Muscle layer of colon (tissue), 2 donors: Measurements from ENCODE around the gene PHRF1.

ENCODE experiments used
- H3K27ac ChIP-seq: one replicate; pipeline ENCODE4 v1.7.0; 2013; ENCODE audit warnings: low read depth, mild to moderate bottlenecking, low read length, moderate library complexity
- H3K27me3 ChIP-seq, 2 donors: one replicate each; pipeline ENCODE4 v1.7.0; 2013; ENCODE audit warnings: low read length in 2 of 2, mild to moderate bottlenecking in 2 of 2; ENCODE audit not compliant: insufficient read depth in 2 of 2, control insufficient read depth in 1 of 2
- H3K36me3 ChIP-seq: one replicate; pipeline ENCODE4 v1.7.0; 2013; ENCODE audit warnings: mild to moderate bottlenecking, low read length; ENCODE audit not compliant: insufficient read depth
- H3K4me1 ChIP-seq: one replicate; pipeline ENCODE4 v1.7.0; 2013; ENCODE audit warnings: mild to moderate bottlenecking, low read length; ENCODE audit not compliant: insufficient read depth
- H3K4me3 ChIP-seq, 2 donors: one replicate each; pipeline ENCODE4 v1.7.0; 2013; ENCODE audit warnings: low read length in 2 of 2, low read depth in 1 of 2, mild to moderate bottlenecking in 1 of 2, moderate library complexity in 1 of 2
- H3K9ac ChIP-seq: one replicate; pipeline ENCODE4 v1.7.0; 2013; ENCODE audit warnings: low read length
- H3K9me3 ChIP-seq: one replicate; pipeline ENCODE4 v1.7.0; 2013; ENCODE audit warnings: mild to moderate bottlenecking, low read length
- donor health status: abdominal sarcoma.
- donor health status: Adenocarcinoma of cecum.

The PHRF1 gene

GRCh38 chr11:562046-562645 lies 14.1 kb upstream of the PHRF1 start:
- peaks cover 3 to 24% of the 10 kb centered on the region in 2 donors for H3K27me3 ChIP-seq
- H3K9me3 ChIP-seq = no peaks in the 10 kb centered on the region
- H3K4me1 ChIP-seq = peaks cover 4% of the 10 kb centered on the region
- no peak overlapping the region for H3K27ac ChIP-seq
- H3K4me3 ChIP-seq = no peak overlapping the region
- no peak overlapping the region for H3K9ac ChIP-seq
- H3K36me3 ChIP-seq = no peaks in the 10 kb centered on the region

GRCh38 chr11:563066-563811 lies 13.0 kb upstream of the PHRF1 start:
- Histone ChIP-seq H3K9me3 (no peaks in the 10 kb centered on the region), H3K27ac (no peak overlapping the region), H3K4me3 (no peak overlapping the region), H3K27me3 (peaks cover 0 to 13% of the 10 kb centered on the region in 2 donors), H3K4me1 (peaks cover 4% of the 10 kb centered on the region), H3K36me3 (no peaks in the 10 kb centered on the region), H3K9ac (no peak overlapping the region)

- Histone ChIP-seq H3K27ac (no peak overlapping the region), H3K4me3 (no peak overlapping the region), H3K9ac (no peak overlapping the region), H3K9me3 (no peaks in the 10 kb centered on the region), H3K4me1 (peaks cover 6% of the 10 kb centered on the region), H3K36me3 (no peaks in the 10 kb centered on the region), H3K27me3 (peaks cover 0 to 11% of the 10 kb centered on the region in 2 donors)
These were observed 12.3 kb upstream of the PHRF1 start for GRCh38 chr11:563812-564578.

GRCh38 chr11:565921-566509 lies 10.3 kb upstream of the PHRF1 start:
- Histone ChIP-seq H3K27ac (no peak overlapping the region), H3K36me3 (no peaks in the 10 kb centered on the region), H3K9ac (no peak overlapping the region), H3K9me3 (no peaks in the 10 kb centered on the region), H3K4me3 (no peak overlapping the region), H3K4me1 (peaks cover 7% of the 10 kb centered on the region), H3K27me3 (peaks cover 0 to 4% of the 10 kb centered on the region in 2 donors)

GRCh38 chr11:567011-567628 lies 9.2 kb upstream of the PHRF1 start:
- Histone ChIP-seq H3K36me3 (no peaks in the 10 kb centered on the region), H3K27me3 (no peaks in the 10 kb centered on the region), H3K27ac (no peak overlapping the region), H3K4me3 (no peak overlapping the region), H3K9ac (no peak overlapping the region), H3K4me1 (peaks cover 7% of the 10 kb centered on the region), H3K9me3 (no peaks in the 10 kb centered on the region)

GRCh38 chr11:567629-568292 lies 8.5 kb upstream of the PHRF1 start:
- Histone ChIP-seq H3K36me3 (no peaks in the 10 kb centered on the region), H3K27me3 (no peaks in the 10 kb centered on the region), H3K4me1 (peaks cover 7% of the 10 kb centered on the region), H3K9ac (no peak overlapping the region), H3K27ac (no peak overlapping the region), H3K9me3 (no peaks in the 10 kb centered on the region), H3K4me3 (peak overlapping the region in 1 of 2 donors; percentile 59)

- Histone ChIP-seq H3K4me3 (peak overlapping the region; percentile 59), H3K27ac (no peak overlapping the region), H3K36me3 (no peaks in the 10 kb centered on the region), H3K9me3 (no peaks in the 10 kb centered on the region), H3K4me1 (peaks cover 7% of the 10 kb centered on the region), H3K9ac (peak overlapping the region; percentile 41), H3K27me3 (peaks cover 0 to 4% of the 10 kb centered on the region in 2 donors)
These were observed 7.7 kb upstream of the PHRF1 start for GRCh38 chr11:568306-569157.

- Histone ChIP-seq H3K27me3 (peaks cover 0 to 4% of the 10 kb centered on the region in 2 donors), H3K36me3 (no peaks in the 10 kb centered on the region), H3K4me1 (peaks cover 9% of the 10 kb centered on the region), H3K9me3 (no peaks in the 10 kb centered on the region), H3K27ac (no peak overlapping the region), H3K4me3 (peak overlapping the region; percentile 59), H3K9ac (peak overlapping the region; percentile 41)
These were observed 6.9 kb upstream of the PHRF1 start for GRCh38 chr11:569158-569885.

GRCh38 chr11:571802-572185 lies 4.5 kb upstream of the PHRF1 start:
- Histone ChIP-seq H3K4me1 (peaks cover 12% of the 10 kb centered on the region), H3K27ac (no peak overlapping the region), H3K9ac (no peak overlapping the region), H3K9me3 (no peaks in the 10 kb centered on the region), H3K27me3 (peaks cover 0 to 11% of the 10 kb centered on the region in 2 donors), H3K4me3 (no peak overlapping the region), H3K36me3 (no peaks in the 10 kb centered on the region)
